Measurements from ENCODE around the gene ATXN1. TPM values are rescaled to one million over a fixed set of nuclear protein-coding genes. Genes with fewer than 3 reads are reported as not detected.

The ATXN1 gene
- total RNA-seq, 1 experiment from 2014 or later, result 19.7 TPM

GRCh38 chr6:16405375-16405774 lies 355.9 kb downstream of the ATXN1 start:
- BruUV-seq (replicated peaks), result no TSS peak
- no peaks in the 10 kb centered on the region for H3K27me3 Mint-ChIP-seq (ENCODE audit: unreplicated experiment)
- CTCF ChIA-PET, result no interaction called here

GRCh38 chr6:16404456-16404855 lies 356.8 kb downstream of the ATXN1 start:
- H3K9me3 Mint-ChIP-seq (ENCODE audit: low read depth, unreplicated experiment), result peaks cover 2% of the 10 kb centered on the region
- H3K36me3 Mint-ChIP-seq (ENCODE audit: insufficient read depth, unreplicated experiment), result no peaks in the 10 kb centered on the region
- peaks cover 8% of the 10 kb centered on the region for H3K4me1 Mint-ChIP-seq (ENCODE audit: low read depth, unreplicated experiment)
- H3K27ac Mint-ChIP-seq (ENCODE audit: unreplicated experiment), result no peak overlapping the region
- TF ChIP-seq, protein P1, sequence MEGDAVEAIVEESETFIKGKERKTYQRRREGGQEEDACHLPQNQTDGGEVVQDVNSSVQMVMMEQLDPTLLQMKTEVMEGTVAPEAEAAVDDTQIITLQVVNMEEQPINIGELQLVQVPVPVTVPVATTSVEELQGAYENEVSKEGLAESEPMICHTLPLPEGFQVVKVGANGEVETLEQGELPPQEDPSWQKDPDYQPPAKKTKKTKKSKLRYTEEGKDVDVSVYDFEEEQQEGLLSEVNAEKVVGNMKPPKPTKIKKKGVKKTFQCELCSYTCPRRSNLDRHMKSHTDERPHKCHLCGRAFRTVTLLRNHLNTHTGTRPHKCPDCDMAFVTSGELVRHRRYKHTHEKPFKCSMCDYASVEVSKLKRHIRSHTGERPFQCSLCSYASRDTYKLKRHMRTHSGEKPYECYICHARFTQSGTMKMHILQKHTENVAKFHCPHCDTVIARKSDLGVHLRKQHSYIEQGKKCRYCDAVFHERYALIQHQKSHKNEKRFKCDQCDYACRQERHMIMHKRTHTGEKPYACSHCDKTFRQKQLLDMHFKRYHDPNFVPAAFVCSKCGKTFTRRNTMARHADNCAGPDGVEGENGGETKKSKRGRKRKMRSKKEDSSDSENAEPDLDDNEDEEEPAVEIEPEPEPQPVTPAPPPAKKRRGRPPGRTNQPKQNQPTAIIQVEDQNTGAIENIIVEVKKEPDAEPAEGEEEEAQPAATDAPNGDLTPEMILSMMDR (IDR thresholded peaks at IDR 0.05; ENCODE audit: unreplicated experiment), result no peak
- intact Hi-C loops (cut with micrococcal nuclease; ENCODE audit: unreplicated experiment), result no loop called here
- BruUV-seq (replicated peaks), result no TSS peak
- H3K4me3 Mint-ChIP-seq (ENCODE audit: low read depth, unreplicated experiment), result no peak overlapping the region
- no peaks in the 10 kb centered on the region for H3K27me3 Mint-ChIP-seq (ENCODE audit: unreplicated experiment)
- no peak for DNase-seq
- CTCF ChIA-PET, result interaction anchor here (0.5 kb wide), 1 partner anchor 96 kb away, joined by 3 read pairs; no protein-coding TSS in a partner anchor

More at GRCh38 chr6:16405375-16405774, 355.9 kb downstream of the ATXN1 start:
- intact Hi-C loops (cut with micrococcal nuclease; ENCODE audit: unreplicated experiment), result loop anchor here (5.0 kb wide), 1 partner anchor 73 kb away; no protein-coding TSS in a partner anchor
- no peak for DNase-seq
- peaks cover 8% of the 10 kb centered on the region for H3K4me1 Mint-ChIP-seq (ENCODE audit: low read depth, unreplicated experiment)
- H3K36me3 Mint-ChIP-seq (ENCODE audit: insufficient read depth, unreplicated experiment), result no peaks in the 10 kb centered on the region
- TF ChIP-seq, protein P1 (IDR thresholded peaks at IDR 0.05; ENCODE audit: unreplicated experiment), result no peak
- no peaks in the 10 kb centered on the region for H3K9me3 Mint-ChIP-seq (ENCODE audit: low read depth, unreplicated experiment)
- H3K4me3 Mint-ChIP-seq (ENCODE audit: low read depth, unreplicated experiment), result no peak overlapping the region
- H3K27ac Mint-ChIP-seq (ENCODE audit: unreplicated experiment), result no peak overlapping the region

- TF ChIP-seq, protein P1 (IDR thresholded peaks at IDR 0.05; ENCODE audit: unreplicated experiment), result no peak
- CTCF ChIA-PET, result interaction anchor here (0.5 kb wide), 1 partner anchor 97 kb away, joined by 3 read pairs; no protein-coding TSS in a partner anchor
- Mint-ChIP-seq H3K36me3 (ENCODE audit: insufficient read depth, unreplicated experiment) (no peaks in the 10 kb centered on the region), H3K27me3 (ENCODE audit: unreplicated experiment) (no peaks in the 10 kb centered on the region), H3K4me3 (ENCODE audit: low read depth, unreplicated experiment) (no peak overlapping the region), H3K4me1 (ENCODE audit: low read depth, unreplicated experiment) (peaks cover 8% of the 10 kb centered on the region), H3K9me3 (ENCODE audit: low read depth, unreplicated experiment) (peaks cover 2% of the 10 kb centered on the region), H3K27ac (ENCODE audit: unreplicated experiment) (no peak overlapping the region)
- intact Hi-C loops (cut with micrococcal nuclease; ENCODE audit: unreplicated experiment), result no loop called here
- BruUV-seq (replicated peaks), result no TSS peak
- no peak for DNase-seq
Measured at GRCh38 chr6:16403831-16404230, 357.4 kb downstream of the ATXN1 start.

GRCh38 chr6:16402581-16402900 lies 358.7 kb downstream of the ATXN1 start:
- no peak for DNase-seq
- peaks cover 8% of the 10 kb centered on the region for H3K4me1 Mint-ChIP-seq (ENCODE audit: low read depth, unreplicated experiment)

More at GRCh38 chr6:16402581-16402900, 358.7 kb downstream of the ATXN1 start:
- BruUV-seq (replicated peaks), result no TSS peak
- CTCF ChIA-PET, result no interaction called here
- Mint-ChIP-seq H3K27me3 (ENCODE audit: unreplicated experiment) (no peaks in the 10 kb centered on the region), H3K9me3 (ENCODE audit: low read depth, unreplicated experiment) (peaks cover 2% of the 10 kb centered on the region), H3K4me3 (ENCODE audit: low read depth, unreplicated experiment) (no peak overlapping the region), H3K27ac (ENCODE audit: unreplicated experiment) (no peak overlapping the region), H3K36me3 (ENCODE audit: insufficient read depth, unreplicated experiment) (no peaks in the 10 kb centered on the region)
- TF ChIP-seq, protein P1 (IDR thresholded peaks at IDR 0.05; ENCODE audit: unreplicated experiment), result no peak
- intact Hi-C loops (cut with micrococcal nuclease; ENCODE audit: unreplicated experiment), result no loop called here

Data from Calu3 (cell line).